ENCODE data around the gene MTG1. TPM values are rescaled to one million over a fixed set of nuclear protein-coding genes. Genes with fewer than 3 reads are reported as not detected.

The MTG1 gene
- total RNA-seq, 1 donor from 2014 or later, result 21.9 TPM

- peaks cover 0 to 21% (median 0%) of the 10 kb centered on the region in 3 donors for H3K9me3 ChIP-seq (ENCODE audit: control insufficient read depth in 3 of 3, low read length in 3 of 3)
- H3K4me3 ChIP-seq (ENCODE audit: low read length in 3 of 3), result no peak overlapping the region
- H3K4me1 ChIP-seq (ENCODE audit: control insufficient read depth in 3 of 3, insufficient read depth in 3 of 3, low read length in 3 of 3), result no peaks in the 10 kb centered on the region
- no peak overlapping the region for H3K27ac ChIP-seq (ENCODE audit: low read depth, low read length)
- H3K27me3 ChIP-seq (ENCODE audit: control insufficient read depth in 3 of 3, insufficient read depth in 3 of 3, low read length in 3 of 3), result peaks cover 0 to 8% (median 4%) of the 10 kb centered on the region in 3 donors
- peaks cover 0 to 7% (median 0%) of the 10 kb centered on the region in 3 donors for H3K36me3 ChIP-seq (ENCODE audit: control insufficient read depth in 3 of 3, insufficient read depth in 3 of 3, low read length in 3 of 3)
- no peak overlapping the region for H3K9ac ChIP-seq (ENCODE audit: low read depth in 1 of 3, low read length in 3 of 3)
Observed at GRCh38 chr10:133446979-133447378, 53.0 kb downstream of the MTG1 start.

- peaks cover 0 to 6% (median 0%) of the 10 kb centered on the region in 3 donors for H3K36me3 ChIP-seq (ENCODE audit: control insufficient read depth in 3 of 3, insufficient read depth in 3 of 3, low read length in 3 of 3)
- no peak overlapping the region for H3K9ac ChIP-seq (ENCODE audit: low read depth in 1 of 3, low read length in 3 of 3)
- peaks cover 0 to 8% (median 3%) of the 10 kb centered on the region in 3 donors for H3K27me3 ChIP-seq (ENCODE audit: control insufficient read depth in 3 of 3, insufficient read depth in 3 of 3, low read length in 3 of 3)
- H3K4me3 ChIP-seq (ENCODE audit: low read length in 3 of 3), result no peak overlapping the region
- no peak overlapping the region for H3K27ac ChIP-seq (ENCODE audit: low read depth, low read length)
- peaks cover 0 to 21% (median 0%) of the 10 kb centered on the region in 3 donors for H3K9me3 ChIP-seq (ENCODE audit: control insufficient read depth in 3 of 3, low read length in 3 of 3)
- no peaks in the 10 kb centered on the region for H3K4me1 ChIP-seq (ENCODE audit: control insufficient read depth in 3 of 3, insufficient read depth in 3 of 3, low read length in 3 of 3)
Observed at GRCh38 chr10:133448120-133448519, 54.2 kb downstream of the MTG1 start.

GRCh38 chr10:133451346-133451745 lies 57.4 kb downstream of the MTG1 start:
- H3K9ac ChIP-seq (ENCODE audit: low read depth in 1 of 3, low read length in 3 of 3), result no peak overlapping the region
- no peaks in the 10 kb centered on the region for H3K4me1 ChIP-seq (ENCODE audit: control insufficient read depth in 3 of 3, insufficient read depth in 3 of 3, low read length in 3 of 3)
- no peaks in the 10 kb centered on the region for H3K36me3 ChIP-seq (ENCODE audit: control insufficient read depth in 3 of 3, insufficient read depth in 3 of 3, low read length in 3 of 3)
- no peaks in the 10 kb centered on the region for H3K27me3 ChIP-seq (ENCODE audit: control insufficient read depth in 3 of 3, insufficient read depth in 3 of 3, low read length in 3 of 3)
- H3K4me3 ChIP-seq (ENCODE audit: low read length in 3 of 3), result no peak overlapping the region
- H3K27ac ChIP-seq (ENCODE audit: low read depth, low read length), result no peak overlapping the region
- H3K9me3 ChIP-seq (ENCODE audit: control insufficient read depth in 3 of 3, low read length in 3 of 3), result peaks cover 0 to 21% (median 0%) of the 10 kb centered on the region in 3 donors

- no peak overlapping the region for H3K9ac ChIP-seq (ENCODE audit: low read depth in 1 of 3, low read length in 3 of 3)
- H3K27ac ChIP-seq (ENCODE audit: low read depth, low read length), result no peak overlapping the region
- H3K36me3 ChIP-seq (ENCODE audit: control insufficient read depth in 3 of 3, insufficient read depth in 3 of 3, low read length in 3 of 3), result no peaks in the 10 kb centered on the region
- no peaks in the 10 kb centered on the region for H3K4me1 ChIP-seq (ENCODE audit: control insufficient read depth in 3 of 3, insufficient read depth in 3 of 3, low read length in 3 of 3)
- H3K27me3 ChIP-seq (ENCODE audit: control insufficient read depth in 3 of 3, insufficient read depth in 3 of 3, low read length in 3 of 3), result no peaks in the 10 kb centered on the region
- no peak overlapping the region for H3K4me3 ChIP-seq (ENCODE audit: low read length in 3 of 3)
- H3K9me3 ChIP-seq (ENCODE audit: control insufficient read depth in 3 of 3, low read length in 3 of 3), result peaks cover 0 to 13% (median 0%) of the 10 kb centered on the region in 3 donors
Observed at GRCh38 chr10:133452453-133452852, 58.5 kb downstream of the MTG1 start.

GRCh38 chr10:133453516-133454203 lies 59.7 kb downstream of the MTG1 start, which contains the start of gene SCART1:
TSS of gene SCART1 (plus strand) at chr10:133453945. CDS start at chr10:133453998, 53 bp downstream.
- no peaks in the 10 kb centered on the region for H3K27me3 ChIP-seq (ENCODE audit: control insufficient read depth in 3 of 3, insufficient read depth in 3 of 3, low read length in 3 of 3)
- no peaks in the 10 kb centered on the region for H3K4me1 ChIP-seq (ENCODE audit: control insufficient read depth in 3 of 3, insufficient read depth in 3 of 3, low read length in 3 of 3)
- no peak within 1 kb of the TSS for H3K27ac ChIP-seq (ENCODE audit: low read depth, low read length)
- peaks cover 0 to 3% (median 0%) of the 10 kb centered on the region in 3 donors for H3K9me3 ChIP-seq (ENCODE audit: control insufficient read depth in 3 of 3, low read length in 3 of 3)
- H3K9ac ChIP-seq (ENCODE audit: low read depth in 1 of 3, low read length in 3 of 3), result no peak within 1 kb of the TSS
- H3K36me3 ChIP-seq (ENCODE audit: control insufficient read depth in 3 of 3, insufficient read depth in 3 of 3, low read length in 3 of 3), result no peaks in the 10 kb centered on the region
- no peak within 1 kb of the TSS for H3K4me3 ChIP-seq (ENCODE audit: low read length in 3 of 3)

- H3K27ac ChIP-seq (ENCODE audit: low read depth, low read length), result no peak overlapping the region
- H3K27me3 ChIP-seq (ENCODE audit: control insufficient read depth in 3 of 3, insufficient read depth in 3 of 3, low read length in 3 of 3), result no peaks in the 10 kb centered on the region
- no peak overlapping the region for H3K9ac ChIP-seq (ENCODE audit: low read depth in 1 of 3, low read length in 3 of 3)
- no peaks in the 10 kb centered on the region for H3K9me3 ChIP-seq (ENCODE audit: control insufficient read depth in 3 of 3, low read length in 3 of 3)
- H3K36me3 ChIP-seq (ENCODE audit: control insufficient read depth in 3 of 3, insufficient read depth in 3 of 3, low read length in 3 of 3), result no peaks in the 10 kb centered on the region
- no peaks in the 10 kb centered on the region for H3K4me1 ChIP-seq (ENCODE audit: control insufficient read depth in 3 of 3, insufficient read depth in 3 of 3, low read length in 3 of 3)
- H3K4me3 ChIP-seq (ENCODE audit: low read length in 3 of 3), result no peak overlapping the region
Observed at GRCh38 chr10:133454204-133454893, 60.4 kb downstream of the MTG1 start.

GRCh38 chr10:133455196-133455595 lies 61.2 kb downstream of the MTG1 start:
- Histone ChIP-seq H3K27ac (ENCODE audit: low read depth, low read length) (no peak overlapping the region), H3K9me3 (ENCODE audit: control insufficient read depth in 3 of 3, low read length in 3 of 3) (no peaks in the 10 kb centered on the region), H3K4me3 (ENCODE audit: low read length in 3 of 3) (no peak overlapping the region), H3K27me3 (ENCODE audit: control insufficient read depth in 3 of 3, insufficient read depth in 3 of 3, low read length in 3 of 3) (no peaks in the 10 kb centered on the region), H3K4me1 (ENCODE audit: control insufficient read depth in 3 of 3, insufficient read depth in 3 of 3, low read length in 3 of 3) (no peaks in the 10 kb centered on the region), H3K36me3 (ENCODE audit: control insufficient read depth in 3 of 3, insufficient read depth in 3 of 3, low read length in 3 of 3) (peaks cover 0 to 2% (median 0%) of the 10 kb centered on the region in 3 donors), H3K9ac (ENCODE audit: low read depth in 1 of 3, low read length in 3 of 3) (no peak overlapping the region)

GRCh38 chr10:133455611-133456031 lies 61.7 kb downstream of the MTG1 start:
- no peaks in the 10 kb centered on the region for H3K9me3 ChIP-seq (ENCODE audit: control insufficient read depth in 3 of 3, low read length in 3 of 3)
- H3K27me3 ChIP-seq (ENCODE audit: control insufficient read depth in 3 of 3, insufficient read depth in 3 of 3, low read length in 3 of 3), result no peaks in the 10 kb centered on the region
- no peaks in the 10 kb centered on the region for H3K4me1 ChIP-seq (ENCODE audit: control insufficient read depth in 3 of 3, insufficient read depth in 3 of 3, low read length in 3 of 3)
- H3K9ac ChIP-seq (ENCODE audit: low read depth in 1 of 3, low read length in 3 of 3), result no peak overlapping the region
- no peak overlapping the region for H3K27ac ChIP-seq (ENCODE audit: low read depth, low read length)
- H3K36me3 ChIP-seq (ENCODE audit: control insufficient read depth in 3 of 3, insufficient read depth in 3 of 3, low read length in 3 of 3), result peaks cover 0 to 3% (median 0%) of the 10 kb centered on the region in 3 donors
- H3K4me3 ChIP-seq (ENCODE audit: low read length in 3 of 3), result no peak overlapping the region

- H3K36me3 ChIP-seq (ENCODE audit: control insufficient read depth in 3 of 3, insufficient read depth in 3 of 3, low read length in 3 of 3), result peaks cover 0 to 3% (median 0%) of the 10 kb centered on the region in 3 donors
- H3K9me3 ChIP-seq (ENCODE audit: control insufficient read depth in 3 of 3, low read length in 3 of 3), result no peaks in the 10 kb centered on the region
- no peak overlapping the region for H3K4me3 ChIP-seq (ENCODE audit: low read length in 3 of 3)
- no peak overlapping the region for H3K27ac ChIP-seq (ENCODE audit: low read depth, low read length)
- no peak overlapping the region for H3K9ac ChIP-seq (ENCODE audit: low read depth in 1 of 3, low read length in 3 of 3)
- H3K4me1 ChIP-seq (ENCODE audit: control insufficient read depth in 3 of 3, insufficient read depth in 3 of 3, low read length in 3 of 3), result no peaks in the 10 kb centered on the region
- no peaks in the 10 kb centered on the region for H3K27me3 ChIP-seq (ENCODE audit: control insufficient read depth in 3 of 3, insufficient read depth in 3 of 3, low read length in 3 of 3)
Observed at GRCh38 chr10:133456041-133456951, 62.3 kb downstream of the MTG1 start.
